ENCODE results near the gene MAB21L2. TPM values are rescaled to one million over a fixed set of nuclear protein-coding genes. Genes with fewer than 3 reads are reported as not detected.
A peak's percentile ranks its signal among the peaks of the same experiment; 100 is the strongest.

Gene MAB21L2
- total RNA-seq, 1 experiment from 2014 or later = not detected

- DNase-seq (ENCODE audit: low read depth, low spot score) = no peak
- in situ Hi-C loops (cut with HindIII; ENCODE audit: low pct_unique_long_range_greater_than_20kb, low sequenced_read_pairs) = no loop called here
These were observed 11.1 kb upstream of the MAB21L2 start for GRCh38 chr4:150570862-150571261.

GRCh38 chr4:150572704-150573504, 9.0 kb upstream of the MAB21L2 start:
- in situ Hi-C loops (cut with HindIII; ENCODE audit: low pct_unique_long_range_greater_than_20kb, low sequenced_read_pairs) = no loop called here
- no peak for DNase-seq (ENCODE audit: low read depth, low spot score)

GRCh38 chr4:150573534-150573933, 8.4 kb upstream of the MAB21L2 start:
- peak; percentile 7 for DNase-seq (ENCODE audit: low read depth, low spot score)
- in situ Hi-C loops (cut with HindIII; ENCODE audit: low pct_unique_long_range_greater_than_20kb, low sequenced_read_pairs) = no loop called here

GRCh38 chr4:150574678-150575077, 7.3 kb upstream of the MAB21L2 start:
- no peak for DNase-seq (ENCODE audit: low read depth, low spot score)
- in situ Hi-C loops (cut with HindIII; ENCODE audit: low pct_unique_long_range_greater_than_20kb, low sequenced_read_pairs) = no loop called here

- DNase-seq (ENCODE audit: low read depth, low spot score) = no peak
- in situ Hi-C loops (cut with HindIII; ENCODE audit: low pct_unique_long_range_greater_than_20kb, low sequenced_read_pairs) = no loop called here
These were observed 4.2 kb upstream of the MAB21L2 start for GRCh38 chr4:150577796-150578195.

GRCh38 chr4:150578745-150579501, 3.0 kb upstream of the MAB21L2 start:
- DNase-seq (ENCODE audit: low read depth, low spot score) = no peak

GRCh38 chr4:150579551-150580234, 2.3 kb upstream of the MAB21L2 start:
- DNase-seq (ENCODE audit: low read depth, low spot score) = no peak
- in situ Hi-C loops (cut with HindIII; ENCODE audit: low pct_unique_long_range_greater_than_20kb, low sequenced_read_pairs) = no loop called here

More at GRCh38 chr4:150578745-150579501, 3.0 kb upstream of the MAB21L2 start:
- in situ Hi-C loops (cut with HindIII; ENCODE audit: low pct_unique_long_range_greater_than_20kb, low sequenced_read_pairs) = no loop called here

GRCh38 chr4:150580306-150580705, 1.6 kb upstream of the MAB21L2 start:
- DNase-seq (ENCODE audit: low read depth, low spot score) = no peak
- in situ Hi-C loops (cut with HindIII; ENCODE audit: low pct_unique_long_range_greater_than_20kb, low sequenced_read_pairs) = no loop called here

- DNase-seq (ENCODE audit: low read depth, low spot score) = no peak
- in situ Hi-C loops (cut with HindIII; ENCODE audit: low pct_unique_long_range_greater_than_20kb, low sequenced_read_pairs) = no loop called here
These were observed 820 bp upstream of the MAB21L2 start for GRCh38 chr4:150581056-150581605.

GRCh38 chr4:150581641-150582051, 305 bp upstream of the MAB21L2 start:
- in situ Hi-C loops (cut with HindIII; ENCODE audit: low pct_unique_long_range_greater_than_20kb, low sequenced_read_pairs) = no loop called here
- DNase-seq (ENCODE audit: low read depth, low spot score) = no peak

GRCh38 chr4:150582873-150583286, 929 bp downstream of the MAB21L2 start:
- no peak for DNase-seq (ENCODE audit: low read depth, low spot score)

GRCh38 chr4:150583287-150584110, 1.5 kb downstream of the MAB21L2 start:
- in situ Hi-C loops (cut with HindIII; ENCODE audit: low pct_unique_long_range_greater_than_20kb, low sequenced_read_pairs) = no loop called here
- no peak for DNase-seq (ENCODE audit: low read depth, low spot score)

More at GRCh38 chr4:150582873-150583286, 929 bp downstream of the MAB21L2 start:
- in situ Hi-C loops (cut with HindIII; ENCODE audit: low pct_unique_long_range_greater_than_20kb, low sequenced_read_pairs) = no loop called here

GRCh38 chr4:150584111-150584915, 2.4 kb downstream of the MAB21L2 start:
- DNase-seq (ENCODE audit: low read depth, low spot score) = no peak
- in situ Hi-C loops (cut with HindIII; ENCODE audit: low pct_unique_long_range_greater_than_20kb, low sequenced_read_pairs) = no loop called here

GRCh38 chr4:150585611-150586010, 3.7 kb downstream of the MAB21L2 start:
- DNase-seq (ENCODE audit: low read depth, low spot score) = no peak
- in situ Hi-C loops (cut with HindIII; ENCODE audit: low pct_unique_long_range_greater_than_20kb, low sequenced_read_pairs) = no loop called here

- DNase-seq (ENCODE audit: low read depth, low spot score) = no peak
- in situ Hi-C loops (cut with HindIII; ENCODE audit: low pct_unique_long_range_greater_than_20kb, low sequenced_read_pairs) = no loop called here
These were observed 4.3 kb downstream of the MAB21L2 start for GRCh38 chr4:150586162-150586810.

GRCh38 chr4:150588316-150588715, 6.4 kb downstream of the MAB21L2 start:
- in situ Hi-C loops (cut with HindIII; ENCODE audit: low pct_unique_long_range_greater_than_20kb, low sequenced_read_pairs) = no loop called here
- no peak for DNase-seq (ENCODE audit: low read depth, low spot score)
